Right atrium auricular region (tissue), 2 donors: ENCODE data around the gene UGGT1. TPM values are rescaled to one million over a fixed set of nuclear protein-coding genes. Genes with fewer than 3 reads are reported as not detected.

Source experiments
- DNase-seq: peaks from one replicate; pipeline ENCODE4 v3.0.0-alpha.2; 2019; ENCODE audit warnings: low spot score
- H3K27ac ChIP-seq, 2 donors: fragments of 200-600 bp; sonication (generic); 1 replicate in 1 of 2; 2 replicates in 1 of 2; pipeline ENCODE4 v1.5.1; 2016 to 2019
- H3K27me3 ChIP-seq, 2 donors: fragments of 200-600 bp; sonication (generic); one replicate each; pipeline versions ENCODE4 v1.5.1 to v1.6.0; 2017 to 2019
- H3K36me3 ChIP-seq: fragments of 200-600 bp; sonication (generic); one replicate; pipeline ENCODE4 v1.5.1; 2016
- H3K4me1 ChIP-seq, 2 donors: fragments of 200-600 bp; sonication (generic); one replicate each; pipeline versions ENCODE4 v1.5.1 to v1.6.0; 2017 to 2019
- H3K4me3 ChIP-seq, 2 donors: fragments of 200-600 bp; sonication (generic); 1 replicate in 1 of 2; 2 replicates in 1 of 2; pipeline ENCODE4 v1.5.1; 2017 to 2019; ENCODE audit warnings: mild to moderate bottlenecking in 1 of 2, moderate library complexity in 1 of 2
- H3K9me3 ChIP-seq, 2 donors: fragments of 200-600 bp; sonication (generic); one replicate each; pipeline ENCODE4 v1.5.1; 2019
- CTCF ChIP-seq, 2 donors: fragments of 200-600 bp; sonication (generic); IDR thresholded peaks; one replicate each; pipeline ENCODE4 v1.5.1; 2019; ENCODE audit warnings: antibody characterized with exemption in 2 of 2
- total RNA-seq, 2 donors: library from RNA; depleted of rRNA; stranded (reverse); fragments of >200 nt; gene quantifications; one replicate each; pipeline ENCODE4 v1.1.0, GENCODE V29; 2016

UGGT1 gene
- total RNA-seq, 2 donors from 2014 or later = 33.5 to 47.2 TPM

- no peaks in the 10 kb centered on the region for H3K36me3 ChIP-seq
- no peak for DNase-seq
- no peaks in the 10 kb centered on the region for H3K27me3 ChIP-seq
- TF ChIP-seq CTCF (IDR thresholded peaks at IDR 0.05) = no peak
- no peaks in the 10 kb centered on the region for H3K9me3 ChIP-seq
- no peak overlapping the region for H3K27ac ChIP-seq
- H3K4me1 ChIP-seq = no peaks in the 10 kb centered on the region
- no peak overlapping the region for H3K4me3 ChIP-seq
These were observed 123.3 kb downstream of the UGGT1 start for GRCh38 chr2:128214251-128214650.

- no peaks in the 10 kb centered on the region for H3K4me1 ChIP-seq
- H3K27ac ChIP-seq = no peak overlapping the region
- H3K36me3 ChIP-seq = no peaks in the 10 kb centered on the region
- no peak overlapping the region for H3K4me3 ChIP-seq
- TF ChIP-seq CTCF (IDR thresholded peaks at IDR 0.05) = no peak
- no peaks in the 10 kb centered on the region for H3K27me3 ChIP-seq
- no peaks in the 10 kb centered on the region for H3K9me3 ChIP-seq
- DNase-seq = no peak
These were observed 124.0 kb downstream of the UGGT1 start for GRCh38 chr2:128214866-128215460.

GRCh38 chr2:128215897-128216642 lies 125.1 kb downstream of the UGGT1 start:
- no peaks in the 10 kb centered on the region for H3K9me3 ChIP-seq
- H3K4me1 ChIP-seq = no peaks in the 10 kb centered on the region
- TF ChIP-seq CTCF (IDR thresholded peaks at IDR 0.05) = no peak
- H3K4me3 ChIP-seq = no peak overlapping the region
- no peaks in the 10 kb centered on the region for H3K27me3 ChIP-seq
- H3K36me3 ChIP-seq = no peaks in the 10 kb centered on the region
- no peak overlapping the region for H3K27ac ChIP-seq
- DNase-seq = no peak

- no peaks in the 10 kb centered on the region for H3K4me1 ChIP-seq
- H3K27ac ChIP-seq = no peak overlapping the region
- no peak for DNase-seq
- H3K27me3 ChIP-seq = no peaks in the 10 kb centered on the region
- TF ChIP-seq CTCF (IDR thresholded peaks at IDR 0.05) = no peak
- no peak overlapping the region for H3K4me3 ChIP-seq
- H3K9me3 ChIP-seq = no peaks in the 10 kb centered on the region
- H3K36me3 ChIP-seq = no peaks in the 10 kb centered on the region
These were observed 126.7 kb downstream of the UGGT1 start for GRCh38 chr2:128217671-128218070.

GRCh38 chr2:128219891-128220290 lies 128.9 kb downstream of the UGGT1 start:
- no peaks in the 10 kb centered on the region for H3K36me3 ChIP-seq
- no peaks in the 10 kb centered on the region for H3K27me3 ChIP-seq
- no peak for TF ChIP-seq CTCF (IDR thresholded peaks at IDR 0.05)

More at GRCh38 chr2:128219891-128220290, 128.9 kb downstream of the UGGT1 start:
- H3K27ac ChIP-seq = no peak overlapping the region
- H3K4me1 ChIP-seq = no peaks in the 10 kb centered on the region
- H3K9me3 ChIP-seq = no peaks in the 10 kb centered on the region
- no peak for DNase-seq
- H3K4me3 ChIP-seq = no peak overlapping the region
